ENCODE measurements around the gene KCND3. TPM values are rescaled to one million over a fixed set of nuclear protein-coding genes. Genes with fewer than 3 reads are reported as not detected.

Gene KCND3
- polyA plus RNA-seq, 1 donor (not counting 4 experiments of a cell fraction or from before 2014, with no cell fraction given) = 0.21 TPM

DNA sequence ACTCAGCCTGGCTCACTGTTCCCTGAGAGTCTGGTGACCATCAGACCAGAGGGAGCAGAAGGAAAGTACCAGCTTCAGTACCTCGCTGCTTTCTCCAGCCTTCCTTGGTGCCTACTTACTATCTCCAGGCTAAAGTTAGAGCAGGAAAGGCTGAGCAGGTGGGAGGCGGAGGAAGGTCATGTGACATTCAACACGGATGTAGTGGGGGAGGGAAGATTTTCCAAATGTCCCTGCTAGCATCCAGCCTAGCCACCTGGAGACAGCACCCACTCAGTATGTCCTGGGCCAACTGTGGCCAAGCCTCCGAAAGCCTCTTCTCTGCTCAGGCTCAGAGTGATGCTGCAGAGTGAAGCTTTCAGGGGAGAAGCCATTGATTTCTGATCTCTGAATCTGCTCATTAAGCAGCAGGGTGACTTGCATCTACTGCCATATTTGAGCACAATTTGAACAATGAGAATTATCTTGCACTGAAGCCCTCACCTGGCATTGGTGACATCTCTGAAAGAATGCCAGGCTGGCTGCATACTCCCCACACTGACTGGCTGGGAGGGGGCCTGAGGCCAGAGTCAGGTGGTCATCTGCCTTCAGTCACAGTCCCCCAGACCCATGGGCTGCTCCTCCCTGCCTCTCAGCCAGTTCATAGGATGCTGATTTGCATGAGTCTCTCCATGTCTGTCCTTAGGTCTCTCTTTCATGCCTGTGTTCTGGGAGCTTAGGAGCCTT lies 86.2 kb downstream of the KCND3 start:
- dilution Hi-C loops (cut with MboI; ENCODE audit: extremely low pct_ligation_motif_present, low sequenced_read_pairs) = no loop called here
- no peak overlapping the region for H3K4me3 ChIP-seq (ENCODE audit: control insufficient read depth in 2 of 3, extremely low read depth in 1 of 3, insufficient read depth in 2 of 3, low read depth in 1 of 3, low read length in 3 of 3)
- DNase-seq (ENCODE audit: low read depth, low spot score) = no peak

DNA sequence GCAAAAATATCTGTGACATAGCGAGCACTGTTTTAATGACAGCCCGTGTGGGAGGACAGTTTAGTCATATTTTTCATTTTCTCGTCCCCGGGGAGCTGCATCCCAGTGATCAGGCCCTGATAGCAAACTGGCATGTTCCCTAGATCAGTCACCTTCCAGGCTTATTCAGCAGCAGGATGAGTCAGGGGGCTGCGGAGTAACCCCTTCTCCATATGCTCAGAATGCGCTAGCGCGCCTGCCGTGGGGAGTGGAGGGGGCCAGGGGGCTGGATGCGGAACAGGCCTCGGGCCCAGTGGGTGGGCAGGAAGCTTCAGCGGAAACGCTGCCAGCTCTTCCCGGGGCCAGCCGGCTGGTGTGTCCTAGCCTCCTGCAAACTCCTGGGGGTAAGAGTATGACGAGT lies 94.0 kb downstream of the KCND3 start:
- Histone ChIP-seq H3K36me3 (ENCODE audit: control insufficient read depth in 2 of 2, extremely low read depth in 1 of 2, insufficient read depth in 2 of 2, low read length in 2 of 2) (no peaks in the 10 kb centered on the region), H4K20me1 (ENCODE audit: control insufficient read depth, extremely low read depth, insufficient read depth, low read length) (no peaks in the 10 kb centered on the region), H3K9me3 (ENCODE audit: control insufficient read depth, low read depth, low read length) (no peaks in the 10 kb centered on the region), H3K9ac (ENCODE audit: control insufficient read depth, extremely low read depth, insufficient read depth, low read length) (no peak overlapping the region), H3K27ac (ENCODE audit: control insufficient read depth, insufficient read depth, low read length) (no peak overlapping the region), H3K9me1 (ENCODE audit: control insufficient read depth, extremely low read depth, insufficient read depth, low read length) (no peaks in the 10 kb centered on the region), H2AFZ (ENCODE audit: control insufficient read depth, low read length) (no peak overlapping the region), H3K4me2 (ENCODE audit: control insufficient read depth, extremely low read depth, insufficient read depth, low read depth, low read length) (no peak overlapping the region), H3K79me2 (ENCODE audit: control insufficient read depth, insufficient read depth, low read length) (no peaks in the 10 kb centered on the region), H3K4me1 (ENCODE audit: control insufficient read depth, extremely low read depth, insufficient read depth, low read length) (no peaks in the 10 kb centered on the region), H3K27me3 (ENCODE audit: control insufficient read depth, extremely low read depth, insufficient read depth, low read length) (peaks cover 11% of the 10 kb centered on the region), H3K4me3 (ENCODE audit: control insufficient read depth in 2 of 3, extremely low read depth in 1 of 3, insufficient read depth in 2 of 3, low read depth in 1 of 3, low read length in 3 of 3) (no peak overlapping the region)
- dilution Hi-C loops (cut with MboI; ENCODE audit: extremely low pct_ligation_motif_present, low sequenced_read_pairs) = no loop called here
- FAIRE-seq (no peak), DNase-seq (ENCODE audit: low read depth, low spot score) (no peak)
- TF ChIP-seq, protein P1, sequence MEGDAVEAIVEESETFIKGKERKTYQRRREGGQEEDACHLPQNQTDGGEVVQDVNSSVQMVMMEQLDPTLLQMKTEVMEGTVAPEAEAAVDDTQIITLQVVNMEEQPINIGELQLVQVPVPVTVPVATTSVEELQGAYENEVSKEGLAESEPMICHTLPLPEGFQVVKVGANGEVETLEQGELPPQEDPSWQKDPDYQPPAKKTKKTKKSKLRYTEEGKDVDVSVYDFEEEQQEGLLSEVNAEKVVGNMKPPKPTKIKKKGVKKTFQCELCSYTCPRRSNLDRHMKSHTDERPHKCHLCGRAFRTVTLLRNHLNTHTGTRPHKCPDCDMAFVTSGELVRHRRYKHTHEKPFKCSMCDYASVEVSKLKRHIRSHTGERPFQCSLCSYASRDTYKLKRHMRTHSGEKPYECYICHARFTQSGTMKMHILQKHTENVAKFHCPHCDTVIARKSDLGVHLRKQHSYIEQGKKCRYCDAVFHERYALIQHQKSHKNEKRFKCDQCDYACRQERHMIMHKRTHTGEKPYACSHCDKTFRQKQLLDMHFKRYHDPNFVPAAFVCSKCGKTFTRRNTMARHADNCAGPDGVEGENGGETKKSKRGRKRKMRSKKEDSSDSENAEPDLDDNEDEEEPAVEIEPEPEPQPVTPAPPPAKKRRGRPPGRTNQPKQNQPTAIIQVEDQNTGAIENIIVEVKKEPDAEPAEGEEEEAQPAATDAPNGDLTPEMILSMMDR (optimal IDR thresholded peaks at IDR 0.05 in 1 of 3, IDR thresholded peaks at IDR 0.05 in 1 of 3, conservative IDR thresholded peaks at IDR 0.05 in 1 of 3; ENCODE audit: extremely low read depth in 1 of 3, insufficient read depth in 2 of 3, low read length in 3 of 3) = no peak
- no peak for TF ChIP-seq EZH2 (IDR thresholded peaks at IDR 0.05; ENCODE audit: low read length)

More for the DNA sequence above, 86.2 kb downstream of the KCND3 start:
- no peaks in the 10 kb centered on the region for H3K79me2 ChIP-seq (ENCODE audit: control insufficient read depth, insufficient read depth, low read length)
- no peaks in the 10 kb centered on the region for H4K20me1 ChIP-seq (ENCODE audit: control insufficient read depth, extremely low read depth, insufficient read depth, low read length)
- no peak overlapping the region for H3K9ac ChIP-seq (ENCODE audit: control insufficient read depth, extremely low read depth, insufficient read depth, low read length)
- no peak overlapping the region for H3K4me2 ChIP-seq (ENCODE audit: control insufficient read depth, extremely low read depth, insufficient read depth, low read depth, low read length)
- no peak overlapping the region for H3K27ac ChIP-seq (ENCODE audit: control insufficient read depth, insufficient read depth, low read length)
- no peaks in the 10 kb centered on the region for H3K36me3 ChIP-seq (ENCODE audit: control insufficient read depth in 2 of 2, extremely low read depth in 1 of 2, insufficient read depth in 2 of 2, low read length in 2 of 2)
- no peaks in the 10 kb centered on the region for H3K4me1 ChIP-seq (ENCODE audit: control insufficient read depth, extremely low read depth, insufficient read depth, low read length)
- H2AFZ ChIP-seq (ENCODE audit: control insufficient read depth, low read length) = no peak overlapping the region
- peaks cover 7% of the 10 kb centered on the region for H3K27me3 ChIP-seq (ENCODE audit: control insufficient read depth, extremely low read depth, insufficient read depth, low read length)
- TF ChIP-seq, protein P1 (optimal IDR thresholded peaks at IDR 0.05 in 1 of 3, IDR thresholded peaks at IDR 0.05 in 1 of 3, conservative IDR thresholded peaks at IDR 0.05 in 1 of 3; ENCODE audit: extremely low read depth in 1 of 3, insufficient read depth in 2 of 3, low read length in 3 of 3) = no peak
- no peaks in the 10 kb centered on the region for H3K9me1 ChIP-seq (ENCODE audit: control insufficient read depth, extremely low read depth, insufficient read depth, low read length)
- FAIRE-seq = no peak
- H3K9me3 ChIP-seq (ENCODE audit: control insufficient read depth, low read depth, low read length) = no peaks in the 10 kb centered on the region

Measured in keratinocyte (primary cell).